AG20443 (cell line): ENCODE results near the gene HAS3.
A peak's percentile ranks its signal among the peaks of the same experiment; 100 is the strongest.

Experiments used
- DNase-seq: peaks from one replicate; pipeline ENCODE4 v3.0.0; 2012; ENCODE audit warnings: low spot score, mixed read lengths

HAS3 gene

DNA sequence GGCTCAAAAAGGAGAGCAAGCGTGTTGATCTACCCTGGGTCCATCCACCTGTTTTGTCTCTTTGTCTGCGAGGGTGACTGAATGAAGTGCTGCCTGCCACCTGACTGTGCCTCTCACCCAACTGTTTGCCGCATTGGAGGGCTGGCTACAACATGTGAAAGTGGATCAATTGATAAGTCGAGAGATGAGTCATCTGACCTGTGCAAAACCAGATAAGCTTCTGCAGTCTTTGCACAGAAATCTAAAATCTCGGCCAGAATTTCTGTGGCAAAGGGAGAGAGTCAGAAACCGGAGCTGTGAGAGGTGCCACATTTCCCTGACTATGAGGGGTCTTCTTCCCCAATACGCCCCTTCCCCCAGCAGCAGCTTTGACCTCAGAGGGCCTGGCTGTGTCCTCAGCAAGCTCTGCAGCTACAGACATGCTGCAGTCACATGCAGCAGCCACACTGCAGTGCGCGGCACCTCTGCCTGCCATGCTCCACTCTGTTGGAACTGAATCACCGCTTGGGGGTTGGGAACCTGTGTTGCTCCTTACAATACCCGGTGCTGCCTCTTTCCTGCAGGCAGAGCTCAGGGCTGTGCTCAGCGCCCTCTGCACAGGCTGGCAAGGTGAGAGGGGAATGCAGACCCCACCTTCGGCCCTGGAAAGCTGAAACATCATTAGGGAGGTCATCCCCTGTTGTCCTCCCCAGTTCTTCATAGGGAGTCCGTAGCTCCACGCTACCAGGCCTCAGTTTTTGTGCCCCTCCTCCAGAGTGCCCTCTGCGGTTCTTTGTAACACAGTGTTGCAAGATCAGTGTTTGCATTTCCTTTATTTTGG, 16.2 kb upstream of the HAS3 start:
- DNase-seq, result no peak

DNA sequence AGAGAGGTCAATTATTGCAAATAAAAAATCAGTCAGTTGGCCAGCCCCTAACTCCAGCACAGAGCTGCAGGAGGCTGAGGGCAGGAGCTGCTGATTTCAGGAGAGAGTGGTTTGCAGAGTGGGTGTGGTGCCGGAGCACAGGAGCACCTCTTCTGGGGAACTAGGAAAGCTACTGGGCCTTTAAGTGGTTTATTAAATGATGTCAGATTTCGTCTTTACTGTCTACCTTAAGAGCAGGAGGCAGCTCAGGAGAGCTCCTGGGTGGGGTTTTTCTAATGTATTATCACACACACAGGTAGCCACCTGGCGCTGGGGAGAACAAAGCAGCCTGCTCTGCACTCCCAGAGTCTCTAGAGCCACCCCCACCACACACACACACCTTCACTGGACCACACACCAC, 11.5 kb upstream of the HAS3 start:
- no peak for DNase-seq

DNA sequence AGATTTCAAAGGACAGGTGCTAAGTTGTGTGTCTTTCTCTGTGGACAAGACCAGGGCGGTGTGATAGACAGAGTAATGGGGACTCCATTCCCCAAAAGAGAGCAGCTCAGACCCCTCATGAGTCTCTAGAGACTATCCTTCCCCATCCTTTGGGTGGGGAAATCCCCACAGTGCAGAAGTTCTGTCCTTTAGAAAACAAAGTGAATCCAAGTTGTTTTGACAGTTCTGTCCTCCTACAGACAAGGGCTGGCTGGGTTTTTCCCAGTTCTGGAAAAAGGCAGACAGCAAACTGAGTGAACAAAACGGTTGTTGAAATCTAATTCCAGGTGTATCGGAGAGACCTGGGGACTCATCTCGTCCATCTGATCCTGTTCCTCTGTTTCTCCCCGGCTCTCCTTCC, 11.0 kb upstream of the HAS3 start:
- DNase-seq, result no peak

DNA sequence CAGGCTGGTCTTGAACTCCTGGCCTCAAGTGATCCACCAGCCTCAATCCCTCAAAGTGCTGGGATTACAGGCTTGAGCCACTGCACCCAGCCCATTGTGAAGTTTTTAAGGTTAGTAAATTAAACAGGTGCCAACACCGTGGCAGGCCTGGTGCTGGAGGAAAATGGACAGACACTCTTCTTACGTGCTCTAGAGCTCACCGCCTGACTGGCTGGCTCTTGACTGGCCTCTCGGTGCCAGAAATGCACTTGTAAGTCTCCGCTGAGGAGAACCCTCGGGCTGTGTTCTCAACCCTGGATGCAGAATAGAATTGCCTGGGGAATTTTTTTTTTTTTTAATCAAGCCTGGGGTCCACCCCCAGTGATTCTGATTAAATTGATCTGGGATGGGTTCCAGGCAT, 10.3 kb upstream of the HAS3 start:
- no peak for DNase-seq

DNA sequence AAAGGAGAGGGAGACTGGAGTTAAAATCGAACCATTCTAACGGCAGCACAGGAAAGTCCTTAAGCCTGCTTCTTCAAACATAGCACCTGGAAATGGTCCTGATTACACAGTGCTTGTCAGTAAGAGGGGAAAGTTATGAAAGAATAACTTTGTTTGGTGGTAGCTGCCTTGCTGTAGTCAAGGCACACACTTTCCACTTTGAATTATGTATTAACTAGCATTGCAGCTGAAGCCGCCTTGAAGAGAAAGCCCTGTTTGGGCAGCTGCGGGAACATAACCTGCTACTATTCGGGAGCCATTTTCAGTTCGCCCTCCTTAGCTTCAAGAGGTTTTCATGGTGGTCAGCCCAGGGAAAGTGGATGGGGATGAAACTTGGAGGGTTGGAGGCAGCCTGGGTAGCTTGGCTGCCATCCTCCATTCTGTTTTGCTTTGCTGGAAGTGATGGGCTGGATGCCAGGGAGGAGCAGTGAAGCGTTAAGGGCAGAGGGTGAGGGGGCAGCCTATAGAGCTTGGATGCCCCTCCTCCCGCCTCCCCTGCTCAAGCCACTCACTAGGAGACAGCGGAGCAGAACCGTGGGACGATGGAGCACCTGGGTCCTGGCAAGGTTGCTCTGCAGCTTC, 5.3 kb upstream of the HAS3 start:
- DNase-seq, result no peak

DNA sequence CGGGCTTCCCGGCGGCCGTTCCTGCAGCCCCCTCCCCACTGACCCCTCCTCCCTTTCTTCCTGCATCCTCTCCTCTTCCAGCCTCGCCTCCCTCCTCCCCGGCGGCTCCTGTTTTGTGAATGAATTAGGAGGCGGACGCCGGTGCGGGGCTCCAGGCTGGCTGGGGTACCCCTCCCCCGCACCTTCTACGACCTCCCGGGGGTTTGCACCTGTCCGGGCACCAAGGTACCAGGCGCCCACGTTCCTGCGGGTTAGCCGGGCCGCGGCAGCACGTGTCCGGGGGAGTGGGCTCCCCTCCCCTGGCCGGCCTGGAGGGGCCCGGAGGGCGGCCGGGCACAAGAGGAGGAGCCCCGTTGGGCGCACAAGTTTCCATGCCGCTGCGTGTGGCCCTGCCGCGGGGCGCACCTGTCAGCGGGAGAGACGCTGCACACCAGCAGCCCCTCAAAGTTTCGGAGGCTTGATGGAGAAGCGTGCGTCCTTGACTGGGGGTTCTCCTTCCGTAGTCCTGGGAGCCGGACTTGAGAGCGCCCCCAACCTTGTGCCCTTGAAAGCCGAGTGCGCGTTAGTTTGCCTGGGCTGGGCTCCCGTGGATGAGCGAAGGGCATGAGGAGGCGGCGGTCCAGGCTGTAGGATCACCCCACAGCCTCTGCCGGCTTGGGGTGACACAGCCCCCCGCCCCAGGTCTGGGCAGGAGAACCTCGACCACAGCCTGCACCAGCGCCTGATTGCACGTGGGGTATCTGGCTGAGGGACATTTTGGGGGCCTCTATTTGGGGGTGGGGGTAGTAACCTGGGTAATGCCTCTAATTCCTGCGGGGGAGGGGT, 1.2 kb downstream of the HAS3 start:
- peak; percentile 50 for DNase-seq

DNA sequence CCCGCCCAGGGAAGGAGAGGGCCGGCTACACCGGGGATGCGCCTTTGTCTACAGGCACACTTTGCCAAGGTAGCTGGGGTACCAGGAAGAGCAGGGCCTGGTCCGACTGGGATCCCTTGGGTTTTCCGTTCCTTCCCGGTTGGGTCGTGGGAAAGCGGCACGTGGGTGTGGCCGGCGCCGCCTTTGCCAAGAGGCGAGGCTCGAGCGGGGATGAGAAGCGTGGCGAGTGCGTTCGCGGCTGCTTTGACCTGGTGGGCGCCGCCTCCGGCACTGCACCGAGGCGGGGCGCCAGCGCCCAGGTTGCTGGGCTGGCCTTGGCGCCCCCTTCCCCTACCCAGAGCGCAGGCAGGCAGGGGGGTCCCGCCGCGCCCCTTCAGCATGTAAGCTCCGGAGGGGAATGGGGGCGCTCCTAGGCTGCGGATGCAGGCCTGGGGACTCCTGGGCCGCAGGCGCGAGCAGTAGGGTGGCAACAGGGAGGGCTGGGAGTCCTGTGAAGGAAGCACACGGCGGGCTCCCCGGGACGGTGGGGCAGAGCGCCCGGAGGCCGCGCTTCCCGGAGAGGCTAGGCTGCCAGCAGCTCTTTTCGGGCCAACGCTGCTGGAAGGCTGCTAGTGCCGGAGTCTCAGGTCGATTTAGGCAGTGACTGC, 2.0 kb downstream of the HAS3 start:
- peak; percentile 67 for DNase-seq

DNA sequence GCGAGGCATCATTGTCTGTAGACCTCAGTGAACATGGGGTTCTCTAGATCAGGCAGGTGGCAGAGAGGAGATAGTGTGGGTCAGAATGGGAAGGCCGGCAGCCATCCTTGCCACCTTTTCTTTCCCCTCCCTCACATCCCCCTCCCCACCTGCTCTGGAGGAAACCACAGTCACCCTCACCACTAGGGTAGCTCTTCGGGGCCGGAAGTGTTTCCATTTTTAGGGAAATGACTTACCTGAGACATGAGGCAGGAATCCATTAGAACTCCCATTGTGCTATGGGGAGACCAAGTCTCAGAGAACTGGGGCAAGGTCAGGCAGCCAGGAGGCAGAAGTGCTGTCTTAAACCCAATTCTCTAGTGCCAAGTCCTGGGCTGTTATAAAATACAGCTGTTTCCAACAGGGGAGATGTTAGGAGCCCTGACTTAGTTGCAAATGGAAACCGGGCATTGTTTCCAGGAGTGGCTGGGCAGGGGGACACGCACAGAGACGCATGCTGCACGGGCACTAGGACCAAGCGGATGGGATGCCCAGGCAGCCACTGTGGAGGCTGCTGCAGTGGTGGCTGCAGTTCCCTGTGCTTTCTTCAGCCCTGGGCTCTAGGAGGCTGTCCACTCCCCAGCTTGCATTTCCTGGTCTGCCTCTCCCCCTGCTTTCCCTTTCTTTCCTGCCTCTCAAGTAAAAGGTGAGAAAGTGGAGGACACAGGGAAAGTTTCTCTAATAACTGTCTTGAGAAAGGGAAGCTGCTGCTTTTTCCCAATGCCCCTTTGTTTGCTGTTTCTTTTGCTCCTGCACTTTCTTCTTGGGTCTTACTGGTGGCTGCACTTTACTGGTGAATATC, 2.8 kb downstream of the HAS3 start:
- no peak for DNase-seq

DNA sequence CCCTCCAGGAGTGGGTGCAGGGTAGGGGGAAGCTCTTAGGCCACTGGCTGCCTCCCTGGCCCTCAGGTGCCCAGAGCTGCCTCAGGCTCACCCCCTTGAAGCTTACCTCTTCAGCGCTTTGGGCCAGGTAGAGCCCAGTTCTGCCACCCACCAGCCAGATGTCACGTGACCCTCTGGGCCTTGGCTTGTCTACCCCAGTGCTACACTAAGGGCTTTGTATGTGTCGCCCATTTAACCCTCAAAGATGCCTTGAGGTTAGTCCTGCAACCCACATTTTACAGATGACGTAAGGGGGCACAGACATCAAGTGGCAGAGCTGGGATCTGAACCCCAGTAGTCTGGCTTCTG, 3.4 kb downstream of the HAS3 start:
- DNase-seq, result no peak

DNA sequence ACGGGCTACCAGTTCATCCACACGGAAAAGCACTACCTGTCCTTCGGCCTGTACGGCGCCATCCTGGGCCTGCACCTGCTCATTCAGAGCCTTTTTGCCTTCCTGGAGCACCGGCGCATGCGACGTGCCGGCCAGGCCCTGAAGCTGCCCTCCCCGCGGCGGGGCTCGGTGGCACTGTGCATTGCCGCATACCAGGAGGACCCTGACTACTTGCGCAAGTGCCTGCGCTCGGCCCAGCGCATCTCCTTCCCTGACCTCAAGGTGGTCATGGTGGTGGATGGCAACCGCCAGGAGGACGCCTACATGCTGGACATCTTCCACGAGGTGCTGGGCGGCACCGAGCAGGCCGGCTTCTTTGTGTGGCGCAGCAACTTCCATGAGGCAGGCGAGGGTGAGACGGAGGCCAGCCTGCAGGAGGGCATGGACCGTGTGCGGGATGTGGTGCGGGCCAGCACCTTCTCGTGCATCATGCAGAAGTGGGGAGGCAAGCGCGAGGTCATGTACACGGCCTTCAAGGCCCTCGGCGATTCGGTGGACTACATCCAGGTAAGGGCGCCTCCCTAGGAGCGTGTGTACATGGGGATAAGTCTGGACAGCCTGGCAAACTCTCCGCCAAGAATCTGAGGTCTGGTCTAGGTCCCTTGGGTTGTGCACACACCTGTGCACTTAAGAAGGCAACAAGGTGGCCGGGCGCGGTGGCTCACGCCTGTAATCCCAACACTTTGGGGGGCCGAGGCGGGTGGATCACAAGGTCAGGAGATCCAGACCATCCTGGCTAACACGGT, 4.2 kb downstream of the HAS3 start:
- no peak for DNase-seq

DNA sequence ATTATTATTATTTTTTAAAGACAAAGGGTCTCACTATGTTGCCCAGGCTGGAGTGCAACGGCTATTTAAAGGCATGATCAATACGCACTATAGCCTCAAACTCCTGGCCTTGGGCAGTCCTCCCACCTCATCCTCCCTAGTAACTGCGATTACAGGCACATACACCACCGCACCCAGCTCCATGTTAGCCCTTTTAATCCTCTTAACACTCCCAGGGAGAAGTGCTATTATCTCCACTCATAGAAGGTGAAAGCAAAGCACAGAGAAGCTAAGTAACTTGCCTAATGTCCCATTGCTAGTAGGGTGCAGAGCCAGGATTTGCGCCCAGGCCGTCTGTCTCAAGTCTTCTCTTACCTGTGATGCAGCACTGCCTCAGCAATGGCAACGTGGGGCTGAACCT, 5.0 kb downstream of the HAS3 start:
- no peak for DNase-seq

DNA sequence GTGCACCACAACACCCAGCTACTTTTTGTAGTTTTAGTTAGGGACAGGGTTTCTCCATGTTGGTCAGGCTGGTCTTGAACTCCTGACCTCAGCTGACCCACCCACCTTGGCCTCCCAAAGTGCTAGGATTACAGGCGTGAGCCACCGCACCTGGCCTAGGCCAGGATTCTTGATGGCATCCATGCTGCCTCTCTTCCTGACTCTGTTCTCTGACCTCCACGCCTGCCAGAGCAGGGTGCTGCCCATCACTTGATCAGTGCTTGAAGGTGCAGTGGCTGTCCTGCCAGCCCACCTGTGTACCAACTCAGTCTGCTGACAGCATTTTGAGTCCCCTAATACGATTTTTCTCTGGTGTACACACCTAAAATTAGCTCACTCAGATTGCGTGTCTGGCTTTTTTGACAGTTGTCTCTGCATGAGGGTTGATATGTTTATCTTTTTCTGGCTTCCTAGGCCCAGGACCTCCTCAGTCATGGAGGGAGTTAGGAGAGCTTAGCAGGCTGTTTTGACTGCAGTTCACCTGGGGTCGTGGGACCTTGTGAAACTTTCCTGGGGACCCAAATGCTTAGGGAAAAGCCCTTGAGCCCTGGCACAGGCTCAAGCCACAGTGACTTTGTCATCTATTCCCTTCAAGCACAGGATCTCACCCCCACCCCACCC, 5.9 kb downstream of the HAS3 start:
- DNase-seq, result no peak

DNA sequence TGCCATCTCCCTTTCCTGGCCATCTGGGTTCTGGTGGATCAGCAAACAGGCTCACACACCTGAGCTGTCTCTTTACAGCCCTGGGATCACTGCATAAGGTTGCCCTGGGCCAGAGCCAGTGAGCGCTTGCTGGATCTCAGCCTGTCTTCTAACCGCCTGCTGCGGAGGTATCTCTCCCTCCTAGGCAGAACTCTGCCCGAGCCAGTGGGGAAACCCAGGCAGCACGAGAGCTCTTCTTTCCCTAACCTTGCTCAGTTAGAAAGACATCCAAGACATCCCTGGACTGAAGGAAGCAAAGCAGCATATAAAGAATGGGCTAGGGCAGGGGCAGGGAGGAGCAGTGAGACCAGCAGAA, 6.4 kb downstream of the HAS3 start:
- no peak for DNase-seq

DNA sequence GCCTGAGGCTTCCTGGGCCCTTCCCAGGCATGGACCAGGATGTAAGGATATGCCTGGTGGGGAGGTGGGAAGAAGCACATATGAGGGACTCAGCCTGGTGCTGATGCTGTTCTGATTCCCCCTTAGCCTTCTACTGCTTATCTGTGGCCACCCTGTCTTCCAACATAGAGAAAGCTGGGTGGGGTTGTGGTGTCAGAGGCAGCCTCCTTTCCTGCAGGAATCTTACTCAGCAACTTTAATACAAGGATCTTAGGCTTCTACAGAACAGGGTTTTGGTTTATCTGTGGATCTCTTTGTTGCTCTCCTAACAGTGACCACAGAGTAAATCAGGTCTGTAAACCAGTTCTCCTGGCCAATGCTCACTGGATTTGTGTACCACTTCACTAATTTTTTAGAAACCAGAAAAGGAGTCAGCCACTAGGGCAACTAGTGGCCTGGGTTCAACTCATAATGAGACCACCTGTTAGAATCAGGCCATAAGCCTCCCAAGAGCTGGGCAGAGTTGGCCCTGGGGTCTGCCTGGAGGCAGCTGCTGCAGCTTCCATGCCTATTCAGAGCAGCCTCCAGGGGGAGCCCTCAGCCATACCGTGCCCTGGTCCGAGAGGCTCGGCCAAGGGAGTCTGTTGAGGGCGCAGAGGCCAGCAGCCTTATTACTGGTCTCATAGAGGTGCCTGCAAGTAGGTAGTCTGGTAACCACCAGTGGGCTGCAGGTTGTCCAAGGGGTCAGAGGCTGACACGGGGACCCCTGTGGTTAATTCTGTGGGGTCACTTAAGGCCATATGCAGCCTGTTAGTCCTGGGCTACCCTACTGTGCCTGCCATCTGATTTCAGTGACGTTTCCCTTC, 7.1 kb downstream of the HAS3 start:
- DNase-seq, result peak; percentile 82

DNA sequence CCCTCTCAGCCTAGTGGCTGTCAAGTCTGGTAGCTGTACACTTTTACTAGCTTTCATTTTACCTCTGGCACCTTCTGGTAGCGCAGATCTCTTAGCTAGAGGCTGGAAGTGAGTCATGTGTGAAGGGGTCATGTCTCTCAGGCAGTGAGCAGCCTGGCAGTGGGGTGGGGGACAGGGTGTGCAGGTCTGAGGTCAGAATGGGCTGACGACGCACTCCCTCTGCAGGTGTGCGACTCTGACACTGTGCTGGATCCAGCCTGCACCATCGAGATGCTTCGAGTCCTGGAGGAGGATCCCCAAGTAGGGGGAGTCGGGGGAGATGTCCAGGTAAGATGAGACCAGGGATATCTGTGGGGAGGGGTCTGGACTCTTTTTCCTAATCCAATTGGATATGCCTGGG, 7.8 kb downstream of the HAS3 start:
- no peak for DNase-seq

DNA sequence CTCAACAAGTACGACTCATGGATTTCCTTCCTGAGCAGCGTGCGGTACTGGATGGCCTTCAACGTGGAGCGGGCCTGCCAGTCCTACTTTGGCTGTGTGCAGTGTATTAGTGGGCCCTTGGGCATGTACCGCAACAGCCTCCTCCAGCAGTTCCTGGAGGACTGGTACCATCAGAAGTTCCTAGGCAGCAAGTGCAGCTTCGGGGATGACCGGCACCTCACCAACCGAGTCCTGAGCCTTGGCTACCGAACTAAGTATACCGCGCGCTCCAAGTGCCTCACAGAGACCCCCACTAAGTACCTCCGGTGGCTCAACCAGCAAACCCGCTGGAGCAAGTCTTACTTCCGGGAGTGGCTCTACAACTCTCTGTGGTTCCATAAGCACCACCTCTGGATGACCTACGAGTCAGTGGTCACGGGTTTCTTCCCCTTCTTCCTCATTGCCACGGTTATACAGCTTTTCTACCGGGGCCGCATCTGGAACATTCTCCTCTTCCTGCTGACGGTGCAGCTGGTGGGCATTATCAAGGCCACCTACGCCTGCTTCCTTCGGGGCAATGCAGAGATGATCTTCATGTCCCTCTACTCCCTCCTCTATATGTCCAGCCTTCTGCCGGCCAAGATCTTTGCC, 9.0 kb downstream of the HAS3 start:
- DNase-seq, result no peak

DNA sequence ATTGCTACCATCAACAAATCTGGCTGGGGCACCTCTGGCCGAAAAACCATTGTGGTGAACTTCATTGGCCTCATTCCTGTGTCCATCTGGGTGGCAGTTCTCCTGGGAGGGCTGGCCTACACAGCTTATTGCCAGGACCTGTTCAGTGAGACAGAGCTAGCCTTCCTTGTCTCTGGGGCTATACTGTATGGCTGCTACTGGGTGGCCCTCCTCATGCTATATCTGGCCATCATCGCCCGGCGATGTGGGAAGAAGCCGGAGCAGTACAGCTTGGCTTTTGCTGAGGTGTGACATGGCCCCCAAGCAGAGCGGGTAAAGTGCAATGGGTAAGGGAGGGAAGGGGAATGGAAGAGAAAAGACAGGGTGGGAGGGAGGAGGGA, 9.5 kb downstream of the HAS3 start:
- no peak for DNase-seq

DNA sequence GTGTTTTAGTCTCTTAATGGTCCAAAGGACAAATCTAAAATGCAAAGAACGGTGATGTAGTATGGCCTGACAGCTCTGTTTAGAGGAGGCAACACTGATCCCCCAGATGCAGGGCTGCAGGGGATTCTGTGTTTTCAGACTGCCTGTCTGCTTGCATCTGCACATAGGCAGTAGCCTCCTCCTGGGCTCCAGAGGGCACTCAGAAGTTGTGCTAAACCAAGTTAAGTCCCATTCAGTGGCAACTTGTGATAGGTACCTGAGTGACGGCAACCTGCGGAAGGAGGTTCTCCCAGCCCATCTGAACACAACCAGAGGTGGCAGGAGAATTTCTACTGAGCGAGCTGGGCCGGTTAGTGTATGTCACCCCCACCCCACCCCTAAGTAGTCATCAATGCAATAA, 9.9 kb downstream of the HAS3 start:
- no peak for DNase-seq

DNA sequence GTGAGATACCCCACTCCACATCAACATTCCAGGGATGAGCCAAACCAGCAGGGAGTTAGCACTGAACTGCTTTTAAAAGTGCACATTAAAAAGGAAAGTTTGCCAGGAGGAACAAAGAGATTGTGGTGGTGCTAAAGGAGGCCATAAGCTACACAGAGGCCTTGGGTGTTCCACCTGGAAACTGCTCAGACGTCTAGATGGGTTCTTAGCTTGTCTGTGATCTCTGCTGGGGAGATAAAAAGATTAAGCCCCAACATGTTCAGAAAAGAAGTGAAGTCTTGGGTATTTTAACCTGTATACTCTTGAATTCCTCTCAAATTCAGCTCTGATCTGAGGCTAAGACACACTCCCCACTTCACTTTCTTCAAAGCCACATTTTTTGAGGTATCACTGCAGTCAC, 10.4 kb downstream of the HAS3 start:
- DNase-seq, result no peak
